Endodermal cell (in vitro differentiated cells): ENCODE data around the gene HLF. TPM values are rescaled to one million over a fixed set of nuclear protein-coding genes. Genes with fewer than 3 reads are reported as not detected.

Experiments
- DNase-seq: peaks from one replicate; pipeline ENCODE4 v3.0.0-alpha.2; 2017
- H3K27ac ChIP-seq: 2 replicates; pipeline ENCODE4 v1.5.1; 2013; ENCODE audit warnings: mild to moderate bottlenecking, low read depth, low read length, moderate library complexity
- H3K27me3 ChIP-seq: 2 replicates; pipeline ENCODE4 v1.6.1; 2013; ENCODE audit warnings: mild to moderate bottlenecking, low read length, moderate library complexity; ENCODE audit not compliant: insufficient read depth, control insufficient read depth, poor library complexity, severe bottlenecking
- H3K36me3 ChIP-seq: 2 replicates; pipeline ENCODE4 v1.7.0; 2013; ENCODE audit warnings: mild to moderate bottlenecking, low read length, moderate library complexity; ENCODE audit not compliant: control insufficient read depth, insufficient read depth
- H3K4me1 ChIP-seq: one replicate; pipeline ENCODE4 v1.7.0; 2013; ENCODE audit warnings: low read length; ENCODE audit not compliant: control insufficient read depth, insufficient read depth
- H3K4me3 ChIP-seq: 2 replicates; pipeline ENCODE4 v1.5.1; 2013; ENCODE audit warnings: mild to moderate bottlenecking, low read length, moderate library complexity
- H3K9ac ChIP-seq: 2 replicates; pipeline ENCODE4 v1.6.1; 2013; ENCODE audit warnings: mild to moderate bottlenecking, low read length, moderate library complexity; ENCODE audit not compliant: poor library complexity, severe bottlenecking; ENCODE audit errors: extremely low read depth
- H3K9me3 ChIP-seq: 2 replicates; pipeline ENCODE4 v1.6.1; 2013; ENCODE audit warnings: mild to moderate bottlenecking, low read length, moderate library complexity; ENCODE audit not compliant: control insufficient read depth
- H3K27ac Mint-ChIP-seq: 2 replicates; pipeline ENCODE4 v1.8.0; 2020; ENCODE audit warnings: mixed read lengths
- H3K27me3 Mint-ChIP-seq: 2 replicates; pipeline ENCODE4 v1.8.0; 2021; ENCODE audit warnings: mild to moderate bottlenecking, mixed read lengths; ENCODE audit not compliant: insufficient read depth
- H3K36me3 Mint-ChIP-seq: 2 replicates; pipeline ENCODE4 v1.8.0; 2020; ENCODE audit warnings: low read depth, mixed read lengths
- H3K4me1 Mint-ChIP-seq: 2 replicates; pipeline ENCODE4 v1.8.0; 2020; ENCODE audit warnings: mixed read lengths
- H3K4me3 Mint-ChIP-seq: 2 replicates; pipeline ENCODE4 v1.8.0; 2020; ENCODE audit warnings: mild to moderate bottlenecking, moderate library complexity, mixed read lengths
- H3K9me3 Mint-ChIP-seq: 2 replicates; pipeline ENCODE4 v1.8.0; 2020; ENCODE audit warnings: mild to moderate bottlenecking, mixed read lengths
- WGBS, 2 experiments: methylation state at CpG; one replicate each; pipeline versions ENCODE4 v1.1.5 to v1.1.7; 2013; ENCODE audit warnings: missing lambda C conversion rate in 2 of 2, mixed read lengths in 1 of 2; ENCODE audit not compliant: insufficient coverage in 1 of 2, insufficient read length in 1 of 2; 5-methylcytosine and 5-hydroxymethylcytosine counted together
- total RNA-seq, 2 donors: library from RNA; stranded (reverse); fragmentation: NEBNext Ultra II Directional in 1 of 2; extraction: Animal tissue kit (Norgen Biotek cat#: 25700) in 1 of 2; gene quantifications; 2 replicates in 1 of 2; 3 replicates in 1 of 2; pipeline ENCODE4 v1.2.1, GENCODE V29; 2021
- TF ChIP-seq, protein P1 (sequence below): fragments of 200-600 bp; sonication (generic); conservative IDR thresholded peaks from 2 replicates; pipeline ENCODE4 v1.5.0; 2021; ENCODE audit warnings: antibody characterized with exemption, mild to moderate bottlenecking

Gene HLF
- total RNA-seq, 2 donors from 2014 or later = not detected

DNA sequence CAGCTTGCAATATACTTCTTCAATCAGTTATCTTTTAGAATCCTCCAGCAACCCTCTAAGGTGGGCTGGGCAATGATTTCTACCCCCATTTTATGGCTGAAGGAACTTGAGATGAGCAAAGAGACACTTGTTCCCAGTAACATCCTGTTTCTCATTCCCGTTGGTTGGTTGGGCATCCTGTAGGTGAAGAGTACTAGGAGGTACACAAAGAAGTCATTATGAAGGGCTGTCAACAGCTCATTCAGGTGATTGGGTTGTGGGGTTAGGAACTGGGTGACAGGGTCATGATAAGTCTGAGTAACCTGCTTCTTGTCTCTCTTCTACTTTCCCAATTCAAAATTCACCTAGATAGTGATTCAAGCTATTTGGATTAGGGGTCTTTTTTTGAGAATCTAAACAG lies 80.4 kb downstream of the HLF start:
- H3K9ac ChIP-seq = no peak overlapping the region
- peaks cover 2% of the 10 kb centered on the region for H3K4me1 Mint-ChIP-seq
- H3K9me3 Mint-ChIP-seq = peaks cover 11% of the 10 kb centered on the region
- peaks cover 4% of the 10 kb centered on the region for H3K9me3 ChIP-seq
- no peaks in the 10 kb centered on the region for H3K36me3 ChIP-seq
- WGBS, 2 experiments = 88% methylated on average over 1 of the region's 1 CpG; no CpG with 5 or more reads in 1 of the 2 experiments
- H3K27me3 ChIP-seq = no peaks in the 10 kb centered on the region
- no peaks in the 10 kb centered on the region for H3K27me3 Mint-ChIP-seq
- no peak overlapping the region for H3K4me3 ChIP-seq
- H3K27ac ChIP-seq = no peak overlapping the region
- TF ChIP-seq, protein P1, sequence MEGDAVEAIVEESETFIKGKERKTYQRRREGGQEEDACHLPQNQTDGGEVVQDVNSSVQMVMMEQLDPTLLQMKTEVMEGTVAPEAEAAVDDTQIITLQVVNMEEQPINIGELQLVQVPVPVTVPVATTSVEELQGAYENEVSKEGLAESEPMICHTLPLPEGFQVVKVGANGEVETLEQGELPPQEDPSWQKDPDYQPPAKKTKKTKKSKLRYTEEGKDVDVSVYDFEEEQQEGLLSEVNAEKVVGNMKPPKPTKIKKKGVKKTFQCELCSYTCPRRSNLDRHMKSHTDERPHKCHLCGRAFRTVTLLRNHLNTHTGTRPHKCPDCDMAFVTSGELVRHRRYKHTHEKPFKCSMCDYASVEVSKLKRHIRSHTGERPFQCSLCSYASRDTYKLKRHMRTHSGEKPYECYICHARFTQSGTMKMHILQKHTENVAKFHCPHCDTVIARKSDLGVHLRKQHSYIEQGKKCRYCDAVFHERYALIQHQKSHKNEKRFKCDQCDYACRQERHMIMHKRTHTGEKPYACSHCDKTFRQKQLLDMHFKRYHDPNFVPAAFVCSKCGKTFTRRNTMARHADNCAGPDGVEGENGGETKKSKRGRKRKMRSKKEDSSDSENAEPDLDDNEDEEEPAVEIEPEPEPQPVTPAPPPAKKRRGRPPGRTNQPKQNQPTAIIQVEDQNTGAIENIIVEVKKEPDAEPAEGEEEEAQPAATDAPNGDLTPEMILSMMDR = no peak
- H3K4me3 Mint-ChIP-seq = no peak overlapping the region
- H3K4me1 ChIP-seq = no peaks in the 10 kb centered on the region
- DNase-seq = no peak
- no peaks in the 10 kb centered on the region for H3K36me3 Mint-ChIP-seq
- H3K27ac Mint-ChIP-seq = no peak overlapping the region

DNA sequence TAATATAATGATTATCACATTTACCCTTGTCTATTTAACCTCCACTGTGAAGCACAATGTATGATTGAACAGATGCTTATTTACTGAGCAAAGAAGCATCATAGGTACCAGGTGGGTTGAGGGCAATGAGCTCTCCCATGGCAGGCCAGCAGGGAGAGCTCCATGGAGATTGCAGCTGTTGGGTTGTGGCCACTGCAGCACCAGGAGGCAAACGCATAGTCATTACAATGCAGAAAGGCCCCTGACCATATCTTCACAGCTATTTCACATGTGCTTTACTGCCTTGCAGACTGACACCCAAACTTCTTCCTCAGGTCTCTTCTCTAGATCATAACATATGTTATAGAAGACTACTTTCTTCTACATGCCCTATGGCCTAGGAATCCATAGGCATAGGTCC lies 81.9 kb downstream of the HLF start:
- Histone ChIP-seq H3K27me3 (no peaks in the 10 kb centered on the region), H3K4me1 (no peaks in the 10 kb centered on the region), H3K9ac (no peak overlapping the region), H3K27ac (no peak overlapping the region), H3K4me3 (no peak overlapping the region), H3K9me3 (peaks cover 4% of the 10 kb centered on the region), H3K36me3 (no peaks in the 10 kb centered on the region)
- Mint-ChIP-seq H3K9me3 (peaks cover 11% of the 10 kb centered on the region), H3K27ac (no peak overlapping the region), H3K27me3 (no peaks in the 10 kb centered on the region), H3K4me1 (peaks cover 8% of the 10 kb centered on the region), H3K4me3 (no peak overlapping the region), H3K36me3 (no peaks in the 10 kb centered on the region)
- TF ChIP-seq, protein P1 = no peak
- no peak for DNase-seq
- 64% methylated on average over 1 of the region's 1 CpG; no CpG with 5 or more reads in 1 of the 2 experiments for WGBS, 2 experiments

DNA sequence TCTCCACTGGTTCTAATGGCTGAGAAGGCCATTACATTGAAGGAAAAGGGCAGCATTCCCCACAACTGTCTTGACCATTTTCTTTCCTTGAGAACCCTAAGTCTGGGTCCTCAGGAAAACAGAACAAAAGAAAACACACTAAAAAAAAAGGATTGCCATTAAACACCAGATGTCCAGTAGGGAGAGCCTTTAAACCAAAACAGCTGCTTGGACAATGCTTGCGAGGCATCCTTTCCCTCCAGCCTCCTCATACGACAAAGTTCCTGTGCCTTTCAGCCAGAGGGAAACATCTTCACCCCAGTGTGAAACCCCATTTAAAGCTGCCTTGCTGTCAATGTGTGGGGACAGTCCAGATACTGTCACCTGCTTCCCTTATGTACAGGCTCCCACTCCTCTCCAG lies 82.6 kb downstream of the HLF start:
- H3K4me3 Mint-ChIP-seq = no peak overlapping the region
- no peak overlapping the region for H3K27ac Mint-ChIP-seq
- Histone ChIP-seq H3K9me3 (peaks cover 4% of the 10 kb centered on the region), H3K27me3 (no peaks in the 10 kb centered on the region), H3K4me3 (no peak overlapping the region), H3K4me1 (no peaks in the 10 kb centered on the region), H3K27ac (no peak overlapping the region), H3K9ac (no peak overlapping the region), H3K36me3 (no peaks in the 10 kb centered on the region)
- TF ChIP-seq, protein P1 = no peak
- H3K36me3 Mint-ChIP-seq = no peaks in the 10 kb centered on the region
- H3K27me3 Mint-ChIP-seq = no peaks in the 10 kb centered on the region
- peaks cover 8% of the 10 kb centered on the region for H3K4me1 Mint-ChIP-seq
- H3K9me3 Mint-ChIP-seq = peaks cover 11% of the 10 kb centered on the region
- 92 to 96% methylated on average over 2 of the region's 2 CpGs for WGBS, 2 experiments
- no peak for DNase-seq
